GM21723 (cell line): ENCODE results near the gene WDR37.

Experiments used
- ATAC-seq: cut with Tn5 transposase; IDR thresholded peaks from one replicate; pipeline ENCODE4 v1.9.1; 2021; ENCODE audit warnings: mild to moderate bottlenecking, moderate library complexity; ENCODE audit not compliant: unreplicated experiment

The WDR37 gene

DNA sequence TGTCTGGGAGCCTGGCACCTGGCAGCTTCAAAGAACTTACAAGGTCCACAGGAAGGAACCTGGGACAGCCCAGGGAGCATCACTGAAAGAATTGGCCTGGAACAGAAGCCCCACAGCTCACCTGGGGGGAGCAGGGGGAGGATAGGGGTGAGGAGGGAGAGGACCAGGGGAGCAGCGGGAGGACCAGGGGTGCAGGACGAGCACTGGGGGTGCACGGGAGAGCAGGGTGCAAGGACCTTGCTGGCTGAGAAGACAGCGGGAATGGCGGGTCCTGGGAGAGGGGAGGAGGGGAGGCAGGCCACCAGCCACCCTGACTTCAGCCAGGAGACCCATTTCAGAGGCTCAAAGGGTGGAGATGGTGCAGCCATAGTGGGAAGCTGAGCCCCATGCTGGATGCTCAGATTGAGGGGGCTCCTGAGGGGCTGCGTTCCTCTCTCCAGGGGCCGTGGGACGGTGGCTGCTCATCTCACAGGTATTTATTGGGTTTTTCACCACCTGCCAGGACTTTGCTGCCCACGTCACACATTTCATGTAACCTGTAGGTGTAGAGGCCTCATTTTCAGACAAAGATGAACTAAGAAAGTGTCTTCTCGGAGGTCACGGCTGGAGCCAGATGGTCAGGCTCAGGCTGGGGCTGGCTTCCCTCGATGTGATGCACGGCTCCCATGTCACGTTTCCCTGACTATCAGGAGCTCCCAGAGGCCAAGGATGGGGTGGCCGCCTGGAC is 110.1 kb downstream of the WDR37 start:
- ATAC-seq: no peak

GRCh38 chr10:1166828-1167275 is 110.7 kb downstream of the WDR37 start:
- no peak for ATAC-seq

- ATAC-seq: no peak
Observed at GRCh38 chr10:1168763-1169162, 112.6 kb downstream of the WDR37 start.

GRCh38 chr10:1169186-1169885 is 113.2 kb downstream of the WDR37 start:
- ATAC-seq: no peak

DNA sequence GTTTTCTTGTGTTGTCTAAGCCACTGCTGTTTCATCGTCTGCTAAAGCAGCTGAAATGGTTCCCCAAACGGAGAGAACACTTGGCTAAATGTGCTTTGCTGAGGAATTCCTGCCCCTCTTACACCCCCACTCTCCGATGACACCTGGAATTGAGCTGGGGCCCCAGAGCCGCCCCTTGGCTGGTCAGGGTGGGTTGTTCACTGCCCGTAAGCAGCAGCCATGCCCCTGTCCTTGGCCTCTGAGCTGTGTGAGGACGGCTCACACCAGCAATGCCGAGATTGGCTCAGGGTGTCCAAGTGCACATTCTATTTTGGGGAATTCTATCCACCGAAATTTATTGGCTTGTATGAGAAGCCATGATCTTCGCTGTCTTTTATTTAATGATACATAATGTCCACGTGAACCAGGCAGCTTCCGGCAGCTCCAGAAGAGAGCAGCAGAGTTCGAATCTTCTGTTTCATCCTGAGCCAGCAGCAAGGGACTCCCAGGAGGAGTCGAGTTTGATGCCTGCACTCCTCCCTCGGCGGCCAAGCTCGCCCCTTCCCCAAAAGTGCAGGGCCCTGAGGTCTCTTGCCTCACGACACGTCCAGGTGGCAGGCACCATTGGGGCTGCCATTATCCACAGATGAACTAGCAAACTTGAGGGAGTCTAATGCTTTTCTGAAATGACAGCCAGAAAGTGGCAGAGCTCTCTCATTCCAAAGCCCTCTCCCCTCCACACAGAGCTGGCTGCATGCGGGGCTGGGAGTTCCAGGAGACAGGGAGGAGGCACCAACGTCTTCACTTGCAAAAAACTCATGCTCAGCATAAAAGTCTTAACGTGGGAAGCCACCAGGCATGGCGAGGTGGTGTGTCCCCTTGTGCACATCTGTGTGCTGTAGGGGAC is 114.0 kb downstream of the WDR37 start:
- no peak for ATAC-seq

DNA sequence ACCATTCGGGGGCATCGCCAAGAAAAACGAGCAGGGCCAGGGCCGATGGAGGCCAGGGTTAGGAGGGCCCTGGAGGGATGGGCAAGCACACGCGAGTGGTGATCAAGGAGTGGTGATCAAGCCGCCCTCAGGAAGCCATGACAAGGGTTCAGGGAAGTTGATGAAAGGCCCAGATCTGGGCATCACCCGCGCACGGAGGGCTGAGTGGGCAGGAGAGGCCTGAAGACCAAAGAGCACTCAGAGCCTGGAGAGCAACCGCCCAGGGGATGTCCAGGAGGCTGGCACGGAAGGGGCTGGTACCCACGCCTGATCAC is 114.6 kb downstream of the WDR37 start:
- ATAC-seq: no peak

DNA sequence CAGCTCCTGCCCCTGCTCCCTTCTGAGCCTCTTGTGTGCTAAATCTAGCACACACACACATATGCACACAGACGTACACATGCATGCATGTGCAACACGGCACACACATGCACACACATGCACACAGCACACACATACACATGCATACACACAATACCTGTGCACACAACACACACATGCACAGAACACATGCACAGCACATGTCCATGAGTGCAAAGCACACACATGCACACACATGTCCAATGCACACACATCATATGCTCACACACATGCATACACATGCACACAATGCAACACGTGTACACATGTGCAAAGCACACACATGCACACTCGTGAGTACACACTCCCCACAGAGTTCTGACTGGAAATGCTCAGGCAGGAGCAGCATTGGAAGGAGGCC is 115.0 kb downstream of the WDR37 start:
- no peak for ATAC-seq

DNA sequence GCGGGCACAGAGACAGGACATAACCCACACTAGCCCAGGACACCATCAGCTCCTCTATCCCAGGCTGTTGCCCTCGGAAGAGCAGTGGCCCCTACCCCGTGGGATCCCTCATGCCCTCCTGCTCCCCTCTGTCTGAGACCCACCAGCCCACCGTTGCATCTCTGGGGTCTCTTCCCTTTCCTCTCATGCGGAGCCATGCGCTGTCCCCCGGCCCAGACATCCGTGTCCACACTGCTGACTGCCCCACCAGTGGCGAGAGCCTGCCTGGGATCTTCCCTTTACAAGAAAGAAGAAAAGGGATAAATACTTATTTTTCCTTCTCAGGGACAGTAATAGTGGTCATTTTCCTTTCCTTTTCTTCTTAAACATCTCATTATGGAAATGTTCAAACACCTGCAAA is 115.4 kb downstream of the WDR37 start:
- ATAC-seq: no peak

GRCh38 chr10:1172256-1172984 is 116.2 kb downstream of the WDR37 start:
- no peak for ATAC-seq

GRCh38 chr10:1173091-1173490 is 116.9 kb downstream of the WDR37 start:
- no peak for ATAC-seq

DNA sequence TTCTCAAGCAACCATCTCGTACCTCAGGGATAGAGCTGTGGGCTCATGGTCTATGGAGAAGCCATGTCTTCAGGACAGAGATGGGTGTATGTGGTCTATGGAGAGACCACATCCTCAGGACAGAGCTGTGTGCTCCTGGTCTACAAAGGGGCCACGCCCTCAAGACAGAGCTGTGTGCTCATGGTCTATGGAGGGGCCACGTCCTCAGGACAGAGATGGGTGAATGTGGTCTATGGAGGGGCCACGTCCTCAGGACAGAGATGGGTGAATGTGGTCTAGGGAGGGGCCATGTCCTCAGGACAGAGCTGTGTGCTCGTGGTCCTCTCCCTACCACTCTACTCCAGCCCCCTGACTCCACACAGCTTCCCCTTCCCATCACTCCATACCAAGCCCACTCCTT is 117.8 kb downstream of the WDR37 start:
- no peak for ATAC-seq

DNA sequence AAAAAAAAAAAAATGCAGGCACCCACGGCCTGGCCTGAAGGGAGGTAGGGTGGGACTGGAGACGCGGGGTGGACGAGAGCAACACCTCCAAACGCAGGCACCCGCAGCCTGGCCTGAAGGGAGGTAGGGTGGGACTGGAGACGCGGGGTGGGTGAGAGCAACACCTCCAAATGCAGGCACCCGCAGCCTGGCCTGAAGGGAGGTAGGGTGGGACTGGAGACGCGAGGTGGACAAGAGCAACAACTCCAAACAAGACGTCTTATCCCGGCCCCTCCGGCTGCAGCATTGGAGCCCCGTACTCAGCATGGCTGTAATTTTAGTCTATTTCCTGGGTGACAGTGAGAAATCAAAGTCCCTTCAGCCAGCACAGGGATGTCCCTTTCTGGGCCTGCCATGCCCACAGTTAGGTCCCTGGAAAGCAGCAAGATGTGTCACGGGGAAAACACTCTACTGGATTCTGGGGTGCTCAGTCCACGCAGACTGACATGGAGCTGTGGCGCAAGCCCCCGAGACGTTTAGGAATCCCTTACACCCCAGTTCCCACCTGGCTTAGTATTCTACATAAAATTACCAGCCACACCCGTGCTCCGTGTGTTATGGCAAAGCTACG is 119.9 kb downstream of the WDR37 start:
- ATAC-seq: no peak

DNA sequence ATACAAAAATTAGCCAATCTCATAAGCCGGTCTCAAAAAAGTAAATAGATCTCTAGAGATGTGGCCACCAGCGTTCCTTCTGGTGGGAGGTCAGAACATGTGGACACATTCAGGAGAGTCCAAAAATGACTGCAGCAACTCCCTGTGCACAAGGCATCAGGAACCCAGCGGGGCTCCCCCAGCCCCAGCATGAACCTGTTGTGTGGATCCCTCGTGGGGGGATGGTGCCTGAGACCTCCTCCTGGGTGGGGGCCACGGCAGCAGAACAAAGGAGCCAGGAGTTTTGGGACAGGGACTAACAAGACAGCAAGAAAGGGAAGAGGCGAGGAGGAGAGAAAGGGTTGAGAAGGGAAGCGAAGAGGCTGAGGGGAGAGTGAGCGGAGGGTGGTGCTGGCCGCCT is 121.8 kb downstream of the WDR37 start:
- no peak for ATAC-seq

DNA sequence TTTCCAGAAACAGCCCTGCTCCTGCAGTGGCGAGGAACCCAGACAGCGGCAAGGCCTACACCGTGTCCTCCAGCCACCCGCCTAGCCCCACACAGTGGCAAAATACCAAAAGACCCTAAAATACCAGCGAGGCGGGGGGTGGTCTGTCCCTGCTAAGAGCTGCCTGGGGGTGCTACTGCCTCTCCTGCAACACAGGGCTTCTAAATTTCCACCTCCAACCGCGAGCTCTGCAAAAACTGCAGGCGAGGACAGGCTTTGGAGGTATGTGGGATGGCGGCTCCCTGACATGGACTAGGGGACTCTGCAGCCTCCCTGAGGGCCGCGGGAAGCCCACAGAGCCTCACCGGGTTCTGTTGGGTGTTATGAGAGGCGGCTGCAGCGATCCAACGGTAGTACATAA is 122.3 kb downstream of the WDR37 start:
- ATAC-seq: no peak

DNA sequence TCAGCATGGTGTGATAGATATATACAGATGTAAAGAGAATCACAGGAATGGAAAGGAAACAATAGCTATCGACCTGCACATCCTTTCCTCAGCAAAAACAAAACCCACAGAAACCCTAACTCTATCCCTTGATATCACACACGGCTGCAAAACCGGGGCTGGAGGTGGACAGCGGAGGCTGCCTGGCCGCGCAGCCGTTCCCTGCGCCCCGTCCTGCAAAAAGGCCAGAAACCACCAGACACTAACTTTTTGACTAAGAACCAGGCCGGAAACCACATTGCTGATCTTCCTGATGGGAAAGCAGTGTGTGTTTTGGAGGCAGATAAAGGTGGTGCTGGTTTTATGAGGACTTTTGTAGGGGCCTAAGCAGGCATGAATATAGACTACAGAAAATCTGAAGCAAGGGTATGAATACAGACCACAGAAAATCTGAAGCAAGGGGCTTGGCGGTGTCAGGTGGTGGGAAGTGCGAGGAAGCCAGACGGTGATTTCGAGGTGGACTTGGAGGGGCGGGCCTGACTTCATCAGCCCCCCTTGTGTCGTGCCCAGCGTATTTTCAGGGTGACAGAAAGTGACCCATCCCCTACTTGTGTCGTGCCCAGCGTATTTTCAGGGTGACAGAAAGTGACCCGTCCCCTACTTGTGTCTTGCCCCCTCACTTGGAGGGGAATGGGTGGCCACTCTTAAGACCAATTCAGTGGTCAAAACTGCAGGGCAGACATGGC is 123.3 kb downstream of the WDR37 start:
- no peak for ATAC-seq

DNA sequence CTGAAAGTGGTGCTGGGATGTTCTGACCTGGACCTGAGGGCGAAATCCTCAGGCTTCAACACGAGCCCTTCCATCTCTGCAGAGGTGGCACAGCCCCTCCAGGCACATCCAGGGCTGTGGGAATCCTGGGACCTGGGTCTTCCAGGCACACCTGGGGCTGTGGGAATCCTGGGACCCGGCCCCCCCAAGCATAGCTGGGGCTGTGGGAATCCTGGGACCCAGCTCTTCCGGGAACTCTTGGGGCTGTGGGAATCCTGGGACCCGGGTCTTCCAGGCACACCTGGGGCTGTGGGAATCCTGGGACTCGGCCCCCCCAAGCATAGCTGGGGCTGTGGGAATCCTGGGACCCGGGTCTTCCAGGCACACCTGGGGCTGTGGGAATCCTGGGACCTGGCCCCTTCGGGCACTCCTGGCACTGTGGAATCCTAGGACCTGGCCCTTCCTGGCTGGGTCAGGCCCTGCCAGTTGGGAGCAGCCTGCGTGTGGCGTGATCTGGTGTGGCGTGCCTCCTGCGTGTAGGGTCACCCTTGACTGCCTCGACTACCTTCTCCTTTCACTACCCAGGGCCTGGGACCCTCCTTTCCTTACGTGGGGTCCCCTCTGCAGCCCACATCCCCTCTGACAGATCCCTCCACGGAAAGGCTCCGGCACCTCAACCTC is 124.0 kb downstream of the WDR37 start:
- ATAC-seq: no peak

DNA sequence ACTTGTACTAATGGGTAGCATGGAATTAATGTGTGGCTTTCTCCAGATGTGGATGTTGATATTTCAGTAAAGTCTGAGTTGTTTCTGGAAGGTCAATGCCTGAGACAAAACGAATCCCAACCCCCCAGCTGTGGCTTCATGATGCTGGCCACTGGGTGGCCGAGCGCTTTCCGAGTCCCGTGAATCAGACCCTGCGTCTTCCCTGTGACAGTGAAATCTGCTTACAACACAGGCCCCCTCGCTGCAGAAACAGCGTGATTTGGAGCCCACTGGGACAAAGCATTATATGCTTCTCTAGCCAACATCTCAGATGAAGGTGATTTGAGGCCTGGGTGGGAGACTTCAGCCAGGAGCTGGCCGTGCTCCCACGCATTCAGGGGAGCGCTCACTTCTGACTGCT is 124.7 kb downstream of the WDR37 start:
- no peak for ATAC-seq
